Brain microvascular endothelial cell (primary cell): Measurements from ENCODE around the gene CAPZA2.

Experiments
- DNase-seq: peaks from one replicate; pipeline ENCODE4 v3.0.0-alpha.2; 2020
- H3K27ac ChIP-seq: fragments of 250-450 bp; sonication (Bioruptor Pico); 2 replicates; pipeline ENCODE4 v1.5.1; 2020; ENCODE audit warnings: mild to moderate bottlenecking, moderate library complexity
- H3K27me3 ChIP-seq: fragments of 250-450 bp; sonication (Bioruptor Pico); replicated peaks from 2 replicates; pipeline ENCODE4 v1.5.1; 2020; ENCODE audit warnings: mild to moderate bottlenecking
- H3K36me3 ChIP-seq: fragments of 250-450 bp; sonication (Bioruptor Pico); replicated peaks from 2 replicates; pipeline ENCODE4 v1.5.1; 2020; ENCODE audit warnings: mild to moderate bottlenecking
- H3K4me3 ChIP-seq: 2 replicates; pipeline ENCODE4 v1.5.1; 2011; ENCODE audit warnings: low read depth, mild to moderate bottlenecking, control low read depth, low read length, moderate library complexity
- CTCF ChIP-seq: IDR thresholded peaks from 2 replicates; pipeline ENCODE4 v1.5.1; 2011; ENCODE audit warnings: low read depth, mild to moderate bottlenecking, moderate library complexity, low read length, control low read depth, inconsistent platforms; ENCODE audit errors: missing control alignments
- in situ Hi-C: cut with HindIII; loops from 2 replicates; pipeline ENCODE4 v1.10.0; 2017; ENCODE audit warnings: low sequenced_read_pairs, low pct_ligation_motif_present

Gene CAPZA2

GRCh38 chr7:116924741-116925140 lies 62.4 kb downstream of the CAPZA2 start:
- H3K36me3 ChIP-seq: peaks cover 2% of the 10 kb centered on the region
- in situ Hi-C loops: no loop called here
- no peak overlapping the region for H3K27ac ChIP-seq
- H3K27me3 ChIP-seq: no peaks in the 10 kb centered on the region
- DNase-seq: peak; percentile 29
- no peak overlapping the region for H3K4me3 ChIP-seq
- no peak for TF ChIP-seq CTCF

GRCh38 chr7:116929021-116929420 lies 66.6 kb downstream of the CAPZA2 start:
- no peak for TF ChIP-seq CTCF
- H3K27ac ChIP-seq: no peak overlapping the region
- H3K27me3 ChIP-seq: no peaks in the 10 kb centered on the region
- in situ Hi-C loops: no loop called here
- H3K36me3 ChIP-seq: no peaks in the 10 kb centered on the region
- DNase-seq: no peak
- no peak overlapping the region for H3K4me3 ChIP-seq

- H3K36me3 ChIP-seq: no peaks in the 10 kb centered on the region
- TF ChIP-seq CTCF: peak; percentile 88
Observed at GRCh38 chr7:116929914-116930913, 67.8 kb downstream of the CAPZA2 start.

GRCh38 chr7:116932566-116932965 lies 70.2 kb downstream of the CAPZA2 start:
- Histone ChIP-seq H3K4me3 (no peak overlapping the region), H3K27me3 (no peaks in the 10 kb centered on the region), H3K27ac (no peak overlapping the region), H3K36me3 (no peaks in the 10 kb centered on the region)
- in situ Hi-C loops: no loop called here
- no peak for TF ChIP-seq CTCF
- DNase-seq: no peak

More at GRCh38 chr7:116929914-116930913, 67.8 kb downstream of the CAPZA2 start:
- Histone ChIP-seq H3K27ac (no peak overlapping the region), H3K27me3 (no peaks in the 10 kb centered on the region), H3K4me3 (peak overlapping the region; percentile 29)
- in situ Hi-C loops: no loop called here
- DNase-seq: peak; percentile 79

- H3K36me3 ChIP-seq: no peaks in the 10 kb centered on the region
- no peak for TF ChIP-seq CTCF
- in situ Hi-C loops: no loop called here
- H3K4me3 ChIP-seq: no peak overlapping the region
- no peaks in the 10 kb centered on the region for H3K27me3 ChIP-seq
- no peak for DNase-seq
- no peak overlapping the region for H3K27ac ChIP-seq
Observed at GRCh38 chr7:116933465-116933864, 71.1 kb downstream of the CAPZA2 start.
